HepG2 (cell line): Measurements from ENCODE around the gene SPAG9. TPM values are rescaled to one million over a fixed set of nuclear protein-coding genes. Genes with fewer than 3 reads are reported as not detected.
A peak's percentile ranks its signal among the peaks of the same experiment; 100 is the strongest.

Experiments
- AKAP8 ChIP-seq: sonication (generic); formaldehyde crosslinking; IDR thresholded peaks from 2 replicates; pipeline ENCODE4 v1.5.1; 2020; ENCODE audit warnings: mild to moderate bottlenecking, missing genetic modification reagents
- ARNTL ChIP-seq: sonication (generic); formaldehyde crosslinking; IDR thresholded peaks from 2 replicates; pipeline ENCODE4 v1.4.0; 2020; ENCODE audit warnings: mild to moderate bottlenecking, missing genetic modification reagents
- ELF1 ChIP-seq: sonication (generic); formaldehyde crosslinking; IDR thresholded peaks from 2 replicates; pipeline ENCODE4 v1.4.0; 2020; ENCODE audit warnings: missing genetic modification reagents
- GATA4 ChIP-seq: sonication (generic); IDR thresholded peaks from 2 replicates; pipeline ENCODE4 v1.6.1; 2016; ENCODE audit warnings: antibody characterized with exemption, low read depth, borderline replicate concordance
- KDM5A ChIP-seq: fragments of 200-600 bp; sonication (generic); IDR thresholded peaks from 2 replicates; pipeline ENCODE4 v1.7.0; 2018; ENCODE audit warnings: antibody characterized with exemption, mild to moderate bottlenecking, low read length, borderline replicate concordance
- MED8 ChIP-seq: sonication (generic); formaldehyde crosslinking; IDR thresholded peaks from 2 replicates; pipeline ENCODE4 v1.8.1; 2023; ENCODE audit warnings: mild to moderate bottlenecking, missing genetic modification reagents; ENCODE audit not compliant: insufficient replicate concordance
- PAXIP1 ChIP-seq: sonication (generic); formaldehyde crosslinking; conservative IDR thresholded peaks from 2 replicates; pipeline ENCODE4 v1.4.0; 2020; ENCODE audit warnings: mild to moderate bottlenecking, missing genetic modification reagents, moderate library complexity
- PHF8 ChIP-seq: sonication (generic); formaldehyde crosslinking; IDR thresholded peaks from 2 replicates; pipeline ENCODE4 v1.5.0; 2020; ENCODE audit warnings: missing genetic modification reagents
- ZFP36L1 ChIP-seq: sonication (generic); formaldehyde crosslinking; IDR thresholded peaks from 2 replicates; pipeline ENCODE4 v1.8.0; 2022; ENCODE audit warnings: mild to moderate bottlenecking, missing genetic modification reagents, moderate library complexity
- ZNF136 ChIP-seq: sonication (generic); formaldehyde crosslinking; IDR thresholded peaks from 2 replicates; pipeline ENCODE4 v1.8.1; 2022; ENCODE audit warnings: low read depth, mild to moderate bottlenecking, moderate library complexity, missing genetic modification reagents
- ZNF383 ChIP-seq: sonication (generic); formaldehyde crosslinking; IDR thresholded peaks from 2 replicates; pipeline ENCODE4 v1.4.0; 2020; ENCODE audit warnings: missing genetic modification reagents, mild to moderate bottlenecking, borderline replicate concordance
- ZNF691 ChIP-seq: sonication (generic); formaldehyde crosslinking; IDR thresholded peaks from 2 replicates; pipeline ENCODE4 v1.4.0; 2020; ENCODE audit warnings: missing genetic modification reagents, low read depth, mild to moderate bottlenecking, borderline replicate concordance
- ZNF746 ChIP-seq: sonication (generic); formaldehyde crosslinking; IDR thresholded peaks from 2 replicates; pipeline ENCODE4 v1.8.0; 2022; ENCODE audit warnings: mild to moderate bottlenecking, missing genetic modification reagents
- polyA plus RNA-seq, 8 experiments: library from polyadenylated mRNA; depleted of rRNA in 3 of 8; stranded (reverse) in 7 of 8; unstranded in 1 of 8; fragments of >200 nt; fragmentation: Illumina TruSeq in 4 of 8; extraction: Trizol in 4 of 8; gene quantifications; 2 replicates each; pipeline versions ENCODE4 v1.2.1 to v1.2.3, GENCODE V29; 2011 to 2016; ENCODE audit warnings: low read depth in 4 of 8, missing spikeins in 1 of 8, mixed read lengths in 1 of 8; ENCODE audit not compliant: insufficient read depth in 1 of 8
- total RNA-seq, 5 experiments: library from RNA; depleted of rRNA; stranded (reverse); fragments of >200 nt; fragmentation: Illumina TruSeq; extraction: Trizol; gene quantifications; 2 replicates each; pipeline ENCODE4 v1.2.3, GENCODE V29; 2016; ENCODE audit warnings: low read depth in 1 of 5
- TF ChIP-seq, protein P1 (sequence below): sonication (generic); formaldehyde crosslinking; IDR thresholded peaks from 2 replicates; pipeline ENCODE4 v1.4.0; 2020; ENCODE audit warnings: missing genetic modification reagents, mild to moderate bottlenecking, borderline replicate concordance
- TF ChIP-seq, protein P2 (sequence below): IDR thresholded peaks from 2 replicates; pipeline ENCODE4 v1.6.1; 2018; ENCODE audit warnings: missing genetic modification reagents
- TF ChIP-seq, protein P3 (sequence below): sonication (generic); formaldehyde crosslinking; IDR thresholded peaks from 2 replicates; pipeline ENCODE4 v1.5.1; 2020; ENCODE audit warnings: missing genetic modification reagents, mild to moderate bottlenecking, borderline replicate concordance

SPAG9 gene
- total and polyA plus RNA-seq, 2 of the 13 experiments (the other 11 are each of a cell fraction or from before 2014, with no cell fraction given) = 43.2 to 78.6 TPM

GRCh38 chr17:51119415-51120356, 982 bp downstream of the SPAG9 start (continued):
- TF ChIP-seq ZNF691 (0 out of 2 replicates have a peak, but pooled peaks have one; percentile 24), ZNF136 (CRISPR knock-in tag) (no peak), ARNTL (CRISPR knock-in tag) (peak; percentile 51; the same call in 1 of the 2 replicates), ZNF383 (CRISPR knock-in tag) (no peak), GATA4 (no peak), ZNF746 (no peak), ZFP36L1 (CRISPR knock-in tag) (no peak), MED8 (peak; percentile 11), ELF1 (CRISPR knock-in tag) (no peak), AKAP8 (CRISPR knock-in tag) (no peak), KDM5A (peak; percentile 87), PHF8 (CRISPR knock-in tag) (peak; percentile 36; the same call in 1 of the 2 replicates), PAXIP1 (peak; percentile 38)
- TF ChIP-seq, protein P1, sequence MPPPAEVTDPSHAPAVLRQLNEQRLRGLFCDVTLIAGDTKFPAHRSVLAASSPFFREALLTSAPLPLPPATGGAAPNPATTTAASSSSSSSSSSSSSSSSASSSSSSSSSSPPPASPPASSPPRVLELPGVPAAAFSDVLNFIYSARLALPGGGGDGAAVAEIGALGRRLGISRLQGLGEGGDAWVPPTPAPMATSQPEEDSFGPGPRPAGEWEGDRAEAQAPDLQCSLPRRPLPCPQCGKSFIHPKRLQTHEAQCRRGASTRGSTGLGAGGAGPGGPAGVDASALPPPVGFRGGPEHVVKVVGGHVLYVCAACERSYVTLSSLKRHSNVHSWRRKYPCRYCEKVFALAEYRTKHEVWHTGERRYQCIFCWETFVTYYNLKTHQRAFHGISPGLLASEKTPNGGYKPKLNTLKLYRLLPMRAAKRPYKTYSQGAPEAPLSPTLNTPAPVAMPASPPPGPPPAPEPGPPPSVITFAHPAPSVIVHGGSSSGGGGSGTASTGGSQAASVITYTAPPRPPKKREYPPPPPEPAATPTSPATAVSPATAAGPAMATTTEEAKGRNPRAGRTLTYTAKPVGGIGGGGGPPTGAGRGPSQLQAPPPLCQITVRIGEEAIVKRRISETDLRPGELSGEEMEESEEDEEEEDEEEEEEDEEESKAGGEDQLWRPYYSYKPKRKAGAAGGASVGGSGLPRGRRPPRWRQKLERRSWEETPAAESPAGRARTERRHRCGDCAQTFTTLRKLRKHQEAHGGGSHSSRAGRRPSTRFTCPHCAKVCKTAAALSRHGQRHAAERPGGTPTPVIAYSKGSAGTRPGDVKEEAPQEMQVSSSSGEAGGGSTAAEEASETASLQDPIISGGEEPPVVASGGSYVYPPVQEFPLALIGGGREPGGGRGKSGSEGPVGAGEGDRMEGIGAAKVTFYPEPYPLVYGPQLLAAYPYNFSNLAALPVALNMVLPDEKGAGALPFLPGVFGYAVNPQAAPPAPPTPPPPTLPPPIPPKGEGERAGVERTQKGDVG (CRISPR knock-in tag) = no peak
- TF ChIP-seq, protein P2, sequence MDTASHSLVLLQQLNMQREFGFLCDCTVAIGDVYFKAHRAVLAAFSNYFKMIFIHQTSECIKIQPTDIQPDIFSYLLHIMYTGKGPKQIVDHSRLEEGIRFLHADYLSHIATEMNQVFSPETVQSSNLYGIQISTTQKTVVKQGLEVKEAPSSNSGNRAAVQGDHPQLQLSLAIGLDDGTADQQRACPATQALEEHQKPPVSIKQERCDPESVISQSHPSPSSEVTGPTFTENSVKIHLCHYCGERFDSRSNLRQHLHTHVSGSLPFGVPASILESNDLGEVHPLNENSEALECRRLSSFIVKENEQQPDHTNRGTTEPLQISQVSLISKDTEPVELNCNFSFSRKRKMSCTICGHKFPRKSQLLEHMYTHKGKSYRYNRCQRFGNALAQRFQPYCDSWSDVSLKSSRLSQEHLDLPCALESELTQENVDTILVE (CRISPR knock-in tag) = 0 out of 2 replicates have a peak, but pooled peaks have one; percentile 42
- TF ChIP-seq, protein P3, sequence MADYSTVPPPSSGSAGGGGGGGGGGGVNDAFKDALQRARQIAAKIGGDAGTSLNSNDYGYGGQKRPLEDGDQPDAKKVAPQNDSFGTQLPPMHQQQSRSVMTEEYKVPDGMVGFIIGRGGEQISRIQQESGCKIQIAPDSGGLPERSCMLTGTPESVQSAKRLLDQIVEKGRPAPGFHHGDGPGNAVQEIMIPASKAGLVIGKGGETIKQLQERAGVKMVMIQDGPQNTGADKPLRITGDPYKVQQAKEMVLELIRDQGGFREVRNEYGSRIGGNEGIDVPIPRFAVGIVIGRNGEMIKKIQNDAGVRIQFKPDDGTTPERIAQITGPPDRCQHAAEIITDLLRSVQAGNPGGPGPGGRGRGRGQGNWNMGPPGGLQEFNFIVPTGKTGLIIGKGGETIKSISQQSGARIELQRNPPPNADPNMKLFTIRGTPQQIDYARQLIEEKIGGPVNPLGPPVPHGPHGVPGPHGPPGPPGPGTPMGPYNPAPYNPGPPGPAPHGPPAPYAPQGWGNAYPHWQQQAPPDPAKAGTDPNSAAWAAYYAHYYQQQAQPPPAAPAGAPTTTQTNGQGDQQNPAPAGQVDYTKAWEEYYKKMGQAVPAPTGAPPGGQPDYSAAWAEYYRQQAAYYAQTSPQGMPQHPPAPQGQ (CRISPR knock-in tag) = no peak
